HT1080 (cell line): ENCODE results near the gene CAPZB. TPM values are rescaled to one million over a fixed set of nuclear protein-coding genes. Genes with fewer than 3 reads are reported as not detected.
A peak's percentile ranks its signal among the peaks of the same experiment; 100 is the strongest.

ENCODE experiments used
- DNase-seq: peaks from one replicate; pipeline ENCODE4 v3.0.0-alpha.2; 2015; ENCODE audit warnings: low read depth
- total RNA-seq: library from RNA; depleted of rRNA; stranded (reverse); fragments of >200 nt; shearing (Covaris generic); gene quantifications from 2 replicates; pipeline ENCODE4 v1.2.3, GENCODE V29; 2014

Gene CAPZB
- total RNA-seq, 1 experiment from 2014 or later: 166 TPM

DNA sequence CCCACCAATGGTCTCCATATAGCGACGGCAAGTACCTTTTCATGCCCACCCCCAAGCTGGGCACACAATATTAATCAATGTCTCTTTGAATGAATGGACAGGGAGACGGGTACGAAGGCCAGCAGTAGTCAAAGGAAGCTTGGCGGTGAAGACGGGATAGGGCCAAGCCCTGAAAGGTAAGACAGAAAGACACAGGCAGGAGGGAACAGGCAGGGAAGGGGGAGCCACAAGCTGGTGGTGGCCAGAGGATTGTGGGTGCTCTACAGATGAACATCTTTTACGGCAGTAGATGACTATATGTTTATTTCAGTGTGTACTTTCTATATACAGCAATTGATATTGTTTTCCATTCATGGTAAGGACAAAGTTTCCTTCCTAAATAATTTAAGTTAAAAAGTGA is 16.3 kb downstream of the CAPZB start:
- DNase-seq: no peak

- DNase-seq: no peak
Observed at GRCh38 chr1:19468397-19468956, 16.9 kb downstream of the CAPZB start.

DNA sequence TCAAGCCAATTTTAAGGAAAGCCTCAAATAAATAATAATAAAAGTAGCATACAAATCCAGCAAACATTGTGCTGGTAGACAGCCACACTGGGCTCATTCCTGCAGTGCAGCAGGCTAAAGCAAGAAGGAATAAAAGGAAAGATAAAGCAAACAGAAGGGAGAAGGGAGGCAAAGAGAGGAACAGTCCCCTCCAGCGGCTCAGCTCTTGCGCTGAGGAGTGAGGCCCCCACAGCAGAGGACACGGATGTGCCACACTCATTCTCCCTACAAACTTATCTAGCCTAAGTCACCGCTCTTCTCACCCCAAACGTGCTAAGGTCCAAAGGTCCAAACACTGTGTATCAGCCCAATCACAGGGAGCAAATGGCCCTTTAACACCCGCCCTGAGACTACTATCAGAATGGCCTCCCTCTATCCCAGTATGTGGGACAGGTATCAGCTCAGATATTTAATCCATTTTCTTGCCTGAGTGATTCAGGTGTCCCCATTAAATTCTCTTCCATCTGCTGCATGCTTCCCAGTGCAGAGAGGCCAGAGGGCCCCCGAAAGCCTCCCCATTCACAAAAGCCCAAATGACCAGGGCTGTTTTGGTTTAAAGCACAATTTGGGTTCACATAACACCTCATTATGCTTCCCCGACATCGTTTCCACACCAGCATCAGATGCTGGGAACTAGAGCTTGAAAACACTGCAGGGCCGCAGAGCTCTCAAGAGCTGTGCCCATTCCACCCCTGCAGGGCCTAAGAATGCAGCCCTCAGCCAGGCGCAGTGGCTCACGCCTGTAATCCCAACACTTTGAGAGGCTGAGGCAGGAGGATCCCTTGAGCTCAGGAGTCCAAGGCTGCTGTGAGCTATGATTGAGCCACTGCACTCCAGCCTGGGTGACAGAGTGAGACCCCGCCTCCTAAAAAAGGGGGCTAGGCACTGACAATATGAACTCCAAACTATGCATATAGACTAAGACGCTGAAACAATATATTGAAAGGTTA is 17.8 kb downstream of the CAPZB start:
- no peak for DNase-seq

GRCh38 chr1:19466112-19466561 is 19.2 kb downstream of the CAPZB start:
- no peak for DNase-seq

DNA sequence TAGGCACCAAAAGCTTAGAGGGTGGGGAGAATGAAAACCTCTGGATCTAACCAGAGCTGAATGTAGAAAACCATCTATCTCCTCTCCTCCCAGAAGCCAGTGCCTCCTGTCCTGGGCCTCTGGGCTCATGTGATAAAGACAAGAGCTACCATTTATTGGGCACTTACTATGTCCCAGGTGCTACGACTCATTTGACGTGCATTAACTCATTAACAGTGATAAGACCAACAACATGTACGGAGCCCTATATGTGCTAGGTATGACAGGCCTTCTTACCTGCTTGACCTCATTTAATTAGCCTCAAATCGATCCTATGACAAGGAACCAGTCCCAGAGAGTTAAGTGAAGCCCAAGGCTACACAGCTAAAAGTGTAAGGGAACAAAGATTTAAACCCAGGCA is 19.7 kb downstream of the CAPZB start:
- no peak for DNase-seq

DNA sequence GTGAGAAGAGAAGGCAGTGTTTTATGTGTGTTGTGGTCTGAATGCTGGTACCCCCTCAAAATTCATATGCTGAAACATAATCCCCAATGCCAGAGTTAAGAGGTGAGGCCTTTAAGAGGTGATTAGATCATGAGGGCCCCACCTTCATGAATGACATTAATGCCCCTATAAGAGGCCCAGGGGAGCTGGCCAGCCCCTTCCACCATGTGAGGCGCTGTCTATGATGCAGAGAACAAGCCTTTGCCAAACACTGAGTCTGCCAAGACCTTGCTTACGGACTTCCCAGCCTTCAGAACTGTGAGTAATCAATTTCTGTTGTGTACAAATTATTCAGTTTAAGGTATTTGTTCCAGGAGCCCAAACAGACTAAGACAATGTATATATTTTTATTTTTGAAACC is 20.2 kb downstream of the CAPZB start:
- DNase-seq: no peak

GRCh38 chr1:19464696-19465095 is 20.6 kb downstream of the CAPZB start:
- DNase-seq: no peak

DNA sequence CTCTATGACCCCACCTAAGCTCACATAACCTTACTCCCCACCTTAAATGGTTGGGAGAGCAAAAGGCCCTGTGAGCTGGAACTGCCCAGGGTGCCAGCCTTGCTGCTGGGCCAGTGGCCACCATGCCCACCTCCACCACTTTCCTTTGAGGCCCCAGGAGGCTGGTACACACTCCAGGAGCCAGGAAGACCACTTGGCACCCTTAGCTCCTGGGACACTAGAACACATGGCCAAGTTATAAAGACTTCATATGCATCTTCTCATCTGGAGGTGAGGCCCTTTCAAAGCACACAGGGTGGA is 21.9 kb downstream of the CAPZB start:
- DNase-seq: no peak

DNA sequence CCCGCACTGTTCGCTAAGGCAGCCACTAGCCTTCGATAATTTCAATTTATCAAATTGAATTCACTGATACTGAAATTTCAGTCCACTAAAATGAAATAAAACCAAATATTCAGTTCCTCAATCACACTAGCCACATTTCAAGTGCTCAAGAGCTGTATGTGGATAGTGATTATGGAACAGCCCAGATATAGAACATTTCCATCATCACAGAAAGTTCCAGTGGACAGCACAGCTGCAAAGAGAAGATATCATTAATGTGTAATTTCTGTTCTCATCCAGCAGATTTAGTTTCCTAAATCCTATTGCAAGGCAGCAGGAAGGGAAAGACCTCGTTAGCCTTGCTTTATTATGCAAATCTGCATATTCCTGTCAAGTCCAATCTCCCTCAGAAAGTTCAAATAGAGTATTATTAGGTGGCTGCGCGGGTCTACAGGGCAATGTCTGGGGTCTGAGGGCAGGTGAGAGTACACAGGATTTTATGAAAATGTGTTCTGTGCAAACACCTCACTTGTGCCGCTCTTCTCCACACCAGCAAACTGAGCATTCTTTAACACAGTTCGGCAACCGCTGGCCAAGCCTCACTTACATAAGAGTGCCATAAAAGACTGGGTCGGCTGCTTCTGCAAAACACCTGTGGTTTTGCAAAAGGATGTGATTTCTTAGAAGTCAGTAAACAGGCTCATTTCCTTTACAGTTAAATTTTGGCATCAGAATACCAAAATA is 22.4 kb downstream of the CAPZB start:
- DNase-seq: no peak

- no peak for DNase-seq
Observed at GRCh38 chr1:19461220-19461554, 24.2 kb downstream of the CAPZB start.

DNA sequence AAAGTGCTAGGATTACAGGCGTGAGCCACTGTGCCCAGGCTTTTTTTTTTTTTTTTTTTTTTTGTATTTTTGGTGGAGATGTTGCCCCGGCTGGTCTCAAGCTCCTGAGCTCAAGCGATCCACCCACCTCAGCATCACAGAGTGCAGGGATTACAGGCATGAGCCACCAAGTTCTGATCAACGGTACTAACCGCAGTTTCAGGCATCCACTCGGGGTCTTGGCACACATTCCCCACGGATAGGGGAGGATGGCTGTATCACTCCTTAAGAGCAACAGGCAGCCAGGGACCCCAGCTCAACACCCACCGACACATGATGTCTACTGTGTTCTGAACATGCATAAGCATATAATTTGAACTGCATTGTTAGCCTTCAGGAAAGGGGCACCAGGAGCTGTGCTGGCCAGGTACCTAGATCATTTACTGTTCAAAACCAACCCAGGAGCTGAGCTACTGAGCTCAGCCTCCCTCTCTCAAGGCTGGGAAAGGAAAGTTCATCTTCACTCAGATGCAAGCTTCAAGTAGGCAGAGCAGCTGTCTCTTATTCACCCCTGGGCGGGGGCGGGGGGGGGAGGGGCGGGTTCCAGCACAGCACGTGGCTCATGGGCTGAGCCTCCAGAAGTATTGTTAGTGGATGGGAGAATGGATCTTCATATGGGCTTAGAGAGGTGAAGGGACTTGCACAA is 24.7 kb downstream of the CAPZB start:
- DNase-seq: no peak

- no peak for DNase-seq
Observed at GRCh38 chr1:19458815-19459417, 26.4 kb downstream of the CAPZB start.

DNA sequence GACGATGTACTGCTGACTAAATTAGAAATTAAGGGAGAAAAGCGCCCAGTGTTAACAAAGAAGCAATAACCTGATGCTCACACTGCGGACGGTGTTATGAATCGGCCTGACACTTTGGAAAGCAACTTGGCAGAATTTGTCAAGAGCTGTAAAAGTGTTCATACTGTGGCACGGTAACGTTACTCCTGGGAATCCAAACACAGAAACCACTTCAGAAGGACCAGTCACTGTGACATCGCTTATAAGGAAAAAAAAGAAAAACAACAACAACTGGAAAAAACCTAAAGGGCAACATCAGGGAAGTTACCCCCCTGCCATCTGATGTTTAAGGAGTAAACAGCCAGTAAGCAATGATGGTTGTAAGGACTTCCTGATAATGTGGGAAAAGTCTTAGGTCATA is 27.7 kb downstream of the CAPZB start:
- DNase-seq: no peak

DNA sequence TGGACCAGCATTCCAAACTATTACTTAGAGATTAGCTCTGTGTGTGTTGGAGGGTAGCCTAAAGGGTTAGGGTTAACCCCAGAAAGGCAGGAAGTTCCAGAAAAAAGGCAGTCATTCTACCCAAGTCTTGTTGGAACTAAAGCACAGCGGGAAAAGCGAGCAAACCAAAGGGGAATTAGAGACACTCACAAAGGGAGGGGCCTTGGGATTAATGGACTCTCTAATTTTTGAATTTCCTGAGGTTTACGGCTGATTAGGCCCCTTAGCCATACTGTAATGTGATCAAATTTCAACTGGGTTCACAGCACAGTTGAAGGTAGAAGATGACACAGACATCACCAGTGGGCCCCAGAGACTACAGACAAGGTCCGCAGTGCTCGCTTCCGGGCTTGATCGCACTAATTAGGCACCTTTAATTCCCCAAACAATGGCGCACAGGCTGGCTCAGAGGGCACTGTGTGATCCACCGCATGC is 28.3 kb downstream of the CAPZB start:
- DNase-seq: no peak

DNA sequence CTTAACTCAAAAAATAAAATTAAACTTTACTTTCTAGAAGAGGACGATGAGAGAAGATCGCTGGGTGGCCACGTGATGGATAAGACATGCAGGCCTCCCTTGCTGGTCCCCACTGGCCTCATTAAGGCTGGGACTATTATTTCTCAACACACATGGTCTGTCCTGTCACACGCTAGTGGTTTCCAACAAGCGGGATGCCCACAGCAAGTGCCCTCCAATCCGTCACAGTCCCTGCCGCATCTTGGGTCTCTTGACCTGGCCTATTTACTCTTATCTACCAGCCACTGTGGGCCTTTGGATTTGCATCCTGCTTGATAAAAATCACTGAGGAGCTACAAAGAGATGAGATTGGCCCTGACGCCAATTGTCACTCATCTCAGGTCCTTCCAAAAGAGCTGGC is 30.0 kb downstream of the CAPZB start:
- DNase-seq: no peak

DNA sequence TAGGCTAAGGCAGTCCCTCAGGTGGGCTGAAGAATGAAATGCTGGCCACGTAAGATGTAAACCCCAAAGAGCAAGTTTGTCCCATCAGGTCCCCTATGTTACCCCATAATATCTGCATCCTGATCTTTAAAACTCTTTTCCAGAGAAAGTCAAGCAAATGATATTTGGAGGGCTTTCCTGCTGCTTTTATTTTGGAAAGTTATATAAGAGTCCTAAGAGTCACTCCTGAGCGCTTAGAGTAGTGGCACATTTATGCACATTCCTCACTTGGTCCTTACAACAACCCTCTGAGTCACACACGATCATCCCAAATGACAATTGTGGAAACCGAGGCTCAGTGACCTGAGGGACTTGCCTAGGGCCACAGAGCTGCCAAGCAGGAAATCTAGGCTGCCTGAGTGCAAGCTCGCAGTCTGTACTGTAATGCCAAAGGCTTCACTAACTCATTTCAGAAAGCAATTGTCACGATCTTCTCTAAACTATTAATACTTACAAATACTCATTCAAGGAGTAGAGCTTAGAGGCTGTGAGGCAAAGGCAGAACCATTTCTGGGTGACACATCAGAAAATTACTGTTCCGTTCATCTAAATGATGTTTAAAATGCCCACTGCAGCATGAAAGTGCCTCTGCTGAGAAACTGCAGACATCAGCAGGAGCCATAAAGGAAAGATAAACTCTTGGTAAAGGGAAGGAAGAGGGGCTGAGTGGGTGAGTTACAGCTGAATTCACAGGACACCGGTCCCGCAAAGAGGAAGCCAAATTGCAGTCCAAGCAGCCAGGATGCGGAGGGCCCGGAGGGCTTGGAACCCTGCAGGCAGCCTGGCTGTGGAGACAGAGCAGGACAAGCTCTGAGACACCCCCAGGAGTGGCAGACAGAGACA is 30.8 kb downstream of the CAPZB start:
- DNase-seq: no peak

DNA sequence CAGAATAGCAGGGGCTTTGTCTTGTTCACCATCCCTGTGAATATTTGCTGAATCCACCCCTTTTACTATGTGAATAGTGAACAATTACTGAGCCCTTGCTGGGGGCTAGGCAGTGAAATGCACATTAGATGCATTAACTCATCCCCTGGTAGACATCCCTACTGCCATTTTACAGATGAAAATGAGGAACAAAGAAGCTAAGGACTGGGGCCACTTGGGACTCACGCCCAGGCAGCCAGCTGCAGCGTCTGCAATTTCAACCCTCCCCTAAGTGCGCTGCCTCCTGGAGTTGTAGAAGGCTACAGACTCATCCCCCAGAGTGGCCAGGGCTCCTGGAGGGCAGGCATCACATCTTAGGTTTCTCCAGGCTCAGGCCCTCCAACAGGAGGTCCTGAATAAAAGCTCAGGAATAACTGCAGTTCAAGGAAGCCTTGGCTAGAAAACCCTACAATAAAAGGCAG is 31.6 kb downstream of the CAPZB start:
- DNase-seq: no peak

DNA sequence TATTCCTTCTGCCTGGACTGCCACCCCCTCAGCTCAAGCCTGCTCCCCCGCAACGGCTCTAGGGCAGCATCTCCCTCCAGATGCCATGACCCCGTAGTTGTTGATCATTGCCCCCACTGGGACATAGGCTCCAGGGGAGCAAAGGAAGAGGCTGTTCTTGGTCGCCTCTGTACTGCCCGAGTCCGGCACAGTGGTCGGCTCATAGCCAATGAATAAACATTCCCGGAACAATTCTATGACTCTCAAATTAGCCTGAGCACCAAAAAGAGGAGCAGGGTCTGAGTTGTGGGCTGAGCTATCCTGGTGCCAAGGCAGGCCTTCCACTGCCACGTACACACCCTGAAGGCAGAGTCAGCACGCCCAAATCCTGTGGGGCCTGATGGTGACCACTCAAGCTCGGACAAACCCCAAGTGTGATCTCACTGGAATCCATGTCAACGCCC is 33.1 kb downstream of the CAPZB start:
- DNase-seq: no peak

- DNase-seq: peak; percentile 89
Observed at GRCh38 chr1:19450811-19451515, 34.4 kb downstream of the CAPZB start.
